Measurements from ENCODE around the gene DNAJC28.
A peak's percentile ranks its signal among the peaks of the same experiment; 100 is the strongest.

DNAJC28 gene

GRCh38 chr21:33478935-33479678 is 12.4 kb downstream of the DNAJC28 start (continued):
- TF ChIP-seq ZNF121 (tag by site-specific recombination; IDR thresholded peaks at IDR 0.05) (no peak), ZBTB8A (tag by site-specific recombination; IDR thresholded peaks at IDR 0.05) (peak; percentile 98), SP7 (tag by site-specific recombination; IDR thresholded peaks at IDR 0.05) (no peak), KLF16 (tag by site-specific recombination; IDR thresholded peaks at IDR 0.05) (no peak), YY1 (tag by site-specific recombination; IDR thresholded peaks at IDR 0.05) (no peak), ZNF544 (tag by site-specific recombination; IDR thresholded peaks at IDR 0.05) (no peak), SP2 (tag by site-specific recombination; IDR thresholded peaks at IDR 0.05) (peak; percentile 15; the same call in 1 of the 2 replicates), ZBTB17 (tag by site-specific recombination; IDR thresholded peaks at IDR 0.05) (no peak), YY2 (tag by site-specific recombination; IDR thresholded peaks at IDR 0.05) (no peak), ZNF112 (tag by site-specific recombination; IDR thresholded peaks at IDR 0.05) (no peak), ZNF843 (tag by site-specific recombination; IDR thresholded peaks at IDR 0.05) (no peak), ZNF2 (tag by site-specific recombination; IDR thresholded peaks at IDR 0.05) (no peak), ZNF398 (tag by site-specific recombination; IDR thresholded peaks at IDR 0.05) (peak; percentile 31; the same call in 1 of the 2 replicates)
- TF ChIP-seq, protein P1, sequence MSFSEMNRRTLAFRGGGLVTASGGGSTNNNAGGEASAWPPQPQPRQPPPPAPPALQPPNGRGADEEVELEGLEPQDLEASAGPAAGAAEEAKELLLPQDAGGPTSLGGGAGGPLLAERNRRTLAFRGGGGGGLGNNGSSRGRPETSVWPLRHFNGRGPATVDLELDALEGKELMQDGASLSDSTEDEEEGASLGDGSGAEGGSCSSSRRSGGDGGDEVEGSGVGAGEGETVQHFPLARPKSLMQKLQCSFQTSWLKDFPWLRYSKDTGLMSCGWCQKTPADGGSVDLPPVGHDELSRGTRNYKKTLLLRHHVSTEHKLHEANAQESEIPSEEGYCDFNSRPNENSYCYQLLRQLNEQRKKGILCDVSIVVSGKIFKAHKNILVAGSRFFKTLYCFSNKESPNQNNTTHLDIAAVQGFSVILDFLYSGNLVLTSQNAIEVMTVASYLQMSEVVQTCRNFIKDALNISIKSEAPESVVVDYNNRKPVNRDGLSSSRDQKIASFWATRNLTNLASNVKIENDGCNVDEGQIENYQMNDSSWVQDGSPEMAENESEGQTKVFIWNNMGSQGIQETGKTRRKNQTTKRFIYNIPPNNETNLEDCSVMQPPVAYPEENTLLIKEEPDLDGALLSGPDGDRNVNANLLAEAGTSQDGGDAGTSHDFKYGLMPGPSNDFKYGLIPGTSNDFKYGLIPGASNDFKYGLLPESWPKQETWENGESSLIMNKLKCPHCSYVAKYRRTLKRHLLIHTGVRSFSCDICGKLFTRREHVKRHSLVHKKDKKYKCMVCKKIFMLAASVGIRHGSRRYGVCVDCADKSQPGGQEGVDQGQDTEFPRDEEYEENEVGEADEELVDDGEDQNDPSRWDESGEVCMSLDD (tag by site-specific recombination; IDR thresholded peaks at IDR 0.05), result no peak
- TF ChIP-seq, protein P2, sequence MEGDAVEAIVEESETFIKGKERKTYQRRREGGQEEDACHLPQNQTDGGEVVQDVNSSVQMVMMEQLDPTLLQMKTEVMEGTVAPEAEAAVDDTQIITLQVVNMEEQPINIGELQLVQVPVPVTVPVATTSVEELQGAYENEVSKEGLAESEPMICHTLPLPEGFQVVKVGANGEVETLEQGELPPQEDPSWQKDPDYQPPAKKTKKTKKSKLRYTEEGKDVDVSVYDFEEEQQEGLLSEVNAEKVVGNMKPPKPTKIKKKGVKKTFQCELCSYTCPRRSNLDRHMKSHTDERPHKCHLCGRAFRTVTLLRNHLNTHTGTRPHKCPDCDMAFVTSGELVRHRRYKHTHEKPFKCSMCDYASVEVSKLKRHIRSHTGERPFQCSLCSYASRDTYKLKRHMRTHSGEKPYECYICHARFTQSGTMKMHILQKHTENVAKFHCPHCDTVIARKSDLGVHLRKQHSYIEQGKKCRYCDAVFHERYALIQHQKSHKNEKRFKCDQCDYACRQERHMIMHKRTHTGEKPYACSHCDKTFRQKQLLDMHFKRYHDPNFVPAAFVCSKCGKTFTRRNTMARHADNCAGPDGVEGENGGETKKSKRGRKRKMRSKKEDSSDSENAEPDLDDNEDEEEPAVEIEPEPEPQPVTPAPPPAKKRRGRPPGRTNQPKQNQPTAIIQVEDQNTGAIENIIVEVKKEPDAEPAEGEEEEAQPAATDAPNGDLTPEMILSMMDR (tag by site-specific recombination; IDR thresholded peaks at IDR 0.05), result peak; percentile 65
- TF ChIP-seq, protein P3, sequence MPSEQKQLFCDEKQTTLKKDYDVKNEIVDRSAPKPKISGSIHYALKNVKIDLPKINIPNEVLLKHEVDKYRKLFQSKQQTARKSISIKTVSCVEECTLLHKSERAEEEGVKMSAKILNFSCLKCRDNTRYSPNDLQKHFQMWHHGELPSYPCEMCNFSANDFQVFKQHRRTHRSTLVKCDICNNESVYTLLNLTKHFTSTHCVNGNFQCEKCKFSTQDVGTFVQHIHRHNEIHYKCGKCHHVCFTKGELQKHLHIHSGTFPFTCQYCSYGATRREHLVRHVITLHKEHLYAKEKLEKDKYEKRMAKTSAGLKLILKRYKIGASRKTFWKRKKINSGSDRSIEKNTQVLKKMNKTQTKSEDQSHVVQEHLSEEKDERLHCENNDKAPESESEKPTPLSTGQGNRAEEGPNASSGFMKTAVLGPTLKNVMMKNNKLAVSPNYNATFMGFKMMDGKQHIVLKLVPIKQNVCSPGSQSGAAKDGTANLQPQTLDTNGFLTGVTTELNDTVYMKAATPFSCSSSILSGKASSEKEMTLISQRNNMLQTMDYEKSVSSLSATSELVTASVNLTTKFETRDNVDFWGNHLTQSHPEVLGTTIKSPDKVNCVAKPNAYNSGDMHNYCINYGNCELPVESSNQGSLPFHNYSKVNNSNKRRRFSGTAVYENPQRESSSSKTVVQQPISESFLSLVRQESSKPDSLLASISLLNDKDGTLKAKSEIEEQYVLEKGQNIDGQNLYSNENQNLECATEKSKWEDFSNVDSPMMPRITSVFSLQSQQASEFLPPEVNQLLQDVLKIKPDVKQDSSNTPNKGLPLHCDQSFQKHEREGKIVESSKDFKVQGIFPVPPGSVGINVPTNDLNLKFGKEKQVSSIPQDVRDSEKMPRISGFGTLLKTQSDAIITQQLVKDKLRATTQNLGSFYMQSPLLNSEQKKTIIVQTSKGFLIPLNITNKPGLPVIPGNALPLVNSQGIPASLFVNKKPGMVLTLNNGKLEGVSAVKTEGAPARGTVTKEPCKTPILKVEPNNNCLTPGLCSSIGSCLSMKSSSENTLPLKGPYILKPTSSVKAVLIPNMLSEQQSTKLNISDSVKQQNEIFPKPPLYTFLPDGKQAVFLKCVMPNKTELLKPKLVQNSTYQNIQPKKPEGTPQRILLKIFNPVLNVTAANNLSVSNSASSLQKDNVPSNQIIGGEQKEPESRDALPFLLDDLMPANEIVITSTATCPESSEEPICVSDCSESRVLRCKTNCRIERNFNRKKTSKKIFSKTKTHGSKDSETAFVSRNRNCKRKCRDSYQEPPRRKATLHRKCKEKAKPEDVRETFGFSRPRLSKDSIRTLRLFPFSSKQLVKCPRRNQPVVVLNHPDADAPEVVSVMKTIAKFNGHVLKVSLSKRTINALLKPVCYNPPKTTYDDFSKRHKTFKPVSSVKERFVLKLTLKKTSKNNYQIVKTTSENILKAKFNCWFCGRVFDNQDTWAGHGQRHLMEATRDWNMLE (tag by site-specific recombination; conservative IDR thresholded peaks at IDR 0.05; ENCODE audit: low read depth), result no peak
- TF ChIP-seq, protein P4, sequence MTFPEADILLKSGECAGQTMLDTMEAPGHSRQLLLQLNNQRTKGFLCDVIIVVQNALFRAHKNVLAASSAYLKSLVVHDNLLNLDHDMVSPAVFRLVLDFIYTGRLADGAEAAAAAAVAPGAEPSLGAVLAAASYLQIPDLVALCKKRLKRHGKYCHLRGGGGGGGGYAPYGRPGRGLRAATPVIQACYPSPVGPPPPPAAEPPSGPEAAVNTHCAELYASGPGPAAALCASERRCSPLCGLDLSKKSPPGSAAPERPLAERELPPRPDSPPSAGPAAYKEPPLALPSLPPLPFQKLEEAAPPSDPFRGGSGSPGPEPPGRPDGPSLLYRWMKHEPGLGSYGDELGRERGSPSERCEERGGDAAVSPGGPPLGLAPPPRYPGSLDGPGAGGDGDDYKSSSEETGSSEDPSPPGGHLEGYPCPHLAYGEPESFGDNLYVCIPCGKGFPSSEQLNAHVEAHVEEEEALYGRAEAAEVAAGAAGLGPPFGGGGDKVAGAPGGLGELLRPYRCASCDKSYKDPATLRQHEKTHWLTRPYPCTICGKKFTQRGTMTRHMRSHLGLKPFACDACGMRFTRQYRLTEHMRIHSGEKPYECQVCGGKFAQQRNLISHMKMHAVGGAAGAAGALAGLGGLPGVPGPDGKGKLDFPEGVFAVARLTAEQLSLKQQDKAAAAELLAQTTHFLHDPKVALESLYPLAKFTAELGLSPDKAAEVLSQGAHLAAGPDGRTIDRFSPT (tag by site-specific recombination; IDR thresholded peaks at IDR 0.05), result no peak
